Measurements from ENCODE around the gene FLNB. TPM values are rescaled to one million over a fixed set of nuclear protein-coding genes. Genes with fewer than 3 reads are reported as not detected.
A peak's percentile ranks its signal among the peaks of the same experiment; 100 is the strongest.

FLNB gene
- total and polyA plus RNA-seq, 2 of the 13 experiments (the other 11 are each of a cell fraction or from before 2014, with no cell fraction given), result 106 to 130 TPM

DNA sequence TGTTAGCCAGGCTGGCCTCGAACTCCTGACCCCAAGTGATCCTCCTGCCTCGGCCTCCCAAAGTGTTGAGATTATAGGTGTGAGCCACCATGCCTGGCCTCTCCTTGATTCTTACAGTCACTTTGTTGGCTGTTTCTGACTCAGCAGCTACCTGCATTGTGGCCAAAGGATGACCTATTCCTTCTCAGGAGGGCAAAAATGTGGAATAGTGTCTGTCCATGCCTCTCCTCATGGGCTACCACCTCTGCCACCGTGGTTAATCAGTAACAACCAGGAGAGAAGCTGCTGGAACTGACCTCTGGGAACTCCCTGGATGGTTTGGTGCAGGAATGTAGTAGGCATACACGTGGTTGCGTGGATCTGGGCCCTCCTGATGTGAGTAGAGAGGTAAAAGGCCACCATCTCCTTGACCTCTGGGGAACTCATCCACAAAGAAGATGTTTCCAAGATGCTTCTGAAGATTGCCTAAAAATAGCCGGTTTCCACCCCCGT, 63.3 kb downstream of the FLNB start (continued):
- TF ChIP-seq, protein P1, sequence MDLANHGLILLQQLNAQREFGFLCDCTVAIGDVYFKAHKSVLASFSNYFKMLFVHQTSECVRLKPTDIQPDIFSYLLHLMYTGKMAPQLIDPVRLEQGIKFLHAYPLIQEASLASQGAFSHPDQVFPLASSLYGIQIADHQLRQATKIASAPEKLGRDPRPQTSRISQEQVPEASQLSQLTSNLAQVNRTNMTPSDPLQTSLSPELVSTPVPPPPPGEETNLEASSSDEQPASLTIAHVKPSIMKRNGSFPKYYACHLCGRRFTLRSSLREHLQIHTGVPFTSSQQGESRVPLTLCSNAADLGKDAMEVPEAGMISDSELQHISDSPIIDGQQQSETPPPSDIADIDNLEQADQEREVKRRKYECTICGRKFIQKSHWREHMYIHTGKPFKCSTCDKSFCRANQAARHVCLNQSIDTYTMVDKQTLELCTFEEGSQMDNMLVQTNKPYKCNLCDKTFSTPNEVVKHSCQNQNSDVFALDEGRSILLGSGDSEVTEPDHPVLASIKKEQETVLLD (CRISPR knock-in tag; IDR thresholded peaks at IDR 0.05; ENCODE audit: low read depth), result no peak
- TF ChIP-seq TARDBP (CRISPR knock-in tag; IDR thresholded peaks at IDR 0.05), result peak; percentile 30; the same call in 1 of the 2 replicates
- no peak for TF ChIP-seq ZNF749 (CRISPR knock-in tag; IDR thresholded peaks at IDR 0.05; ENCODE audit: borderline replicate concordance)
- TF ChIP-seq GZF1 (CRISPR knock-in tag; IDR thresholded peaks at IDR 0.05), result no peak
- TF ChIP-seq, protein P2, sequence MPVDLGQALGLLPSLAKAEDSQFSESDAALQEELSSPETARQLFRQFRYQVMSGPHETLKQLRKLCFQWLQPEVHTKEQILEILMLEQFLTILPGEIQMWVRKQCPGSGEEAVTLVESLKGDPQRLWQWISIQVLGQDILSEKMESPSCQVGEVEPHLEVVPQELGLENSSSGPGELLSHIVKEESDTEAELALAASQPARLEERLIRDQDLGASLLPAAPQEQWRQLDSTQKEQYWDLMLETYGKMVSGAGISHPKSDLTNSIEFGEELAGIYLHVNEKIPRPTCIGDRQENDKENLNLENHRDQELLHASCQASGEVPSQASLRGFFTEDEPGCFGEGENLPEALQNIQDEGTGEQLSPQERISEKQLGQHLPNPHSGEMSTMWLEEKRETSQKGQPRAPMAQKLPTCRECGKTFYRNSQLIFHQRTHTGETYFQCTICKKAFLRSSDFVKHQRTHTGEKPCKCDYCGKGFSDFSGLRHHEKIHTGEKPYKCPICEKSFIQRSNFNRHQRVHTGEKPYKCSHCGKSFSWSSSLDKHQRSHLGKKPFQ (CRISPR knock-in tag; IDR thresholded peaks at IDR 0.05; ENCODE audit: insufficient replicate concordance), result no peak
- no peak for TF ChIP-seq ZNF335 (CRISPR knock-in tag; IDR thresholded peaks at IDR 0.05)
- no peak for TF ChIP-seq PLRG1 (conservative IDR thresholded peaks at IDR 0.05)
- TF ChIP-seq GATAD1 (CRISPR knock-in tag; IDR thresholded peaks at IDR 0.05), result peak; percentile 57; the same call in 1 of the 2 replicates
- TF ChIP-seq, protein P3, sequence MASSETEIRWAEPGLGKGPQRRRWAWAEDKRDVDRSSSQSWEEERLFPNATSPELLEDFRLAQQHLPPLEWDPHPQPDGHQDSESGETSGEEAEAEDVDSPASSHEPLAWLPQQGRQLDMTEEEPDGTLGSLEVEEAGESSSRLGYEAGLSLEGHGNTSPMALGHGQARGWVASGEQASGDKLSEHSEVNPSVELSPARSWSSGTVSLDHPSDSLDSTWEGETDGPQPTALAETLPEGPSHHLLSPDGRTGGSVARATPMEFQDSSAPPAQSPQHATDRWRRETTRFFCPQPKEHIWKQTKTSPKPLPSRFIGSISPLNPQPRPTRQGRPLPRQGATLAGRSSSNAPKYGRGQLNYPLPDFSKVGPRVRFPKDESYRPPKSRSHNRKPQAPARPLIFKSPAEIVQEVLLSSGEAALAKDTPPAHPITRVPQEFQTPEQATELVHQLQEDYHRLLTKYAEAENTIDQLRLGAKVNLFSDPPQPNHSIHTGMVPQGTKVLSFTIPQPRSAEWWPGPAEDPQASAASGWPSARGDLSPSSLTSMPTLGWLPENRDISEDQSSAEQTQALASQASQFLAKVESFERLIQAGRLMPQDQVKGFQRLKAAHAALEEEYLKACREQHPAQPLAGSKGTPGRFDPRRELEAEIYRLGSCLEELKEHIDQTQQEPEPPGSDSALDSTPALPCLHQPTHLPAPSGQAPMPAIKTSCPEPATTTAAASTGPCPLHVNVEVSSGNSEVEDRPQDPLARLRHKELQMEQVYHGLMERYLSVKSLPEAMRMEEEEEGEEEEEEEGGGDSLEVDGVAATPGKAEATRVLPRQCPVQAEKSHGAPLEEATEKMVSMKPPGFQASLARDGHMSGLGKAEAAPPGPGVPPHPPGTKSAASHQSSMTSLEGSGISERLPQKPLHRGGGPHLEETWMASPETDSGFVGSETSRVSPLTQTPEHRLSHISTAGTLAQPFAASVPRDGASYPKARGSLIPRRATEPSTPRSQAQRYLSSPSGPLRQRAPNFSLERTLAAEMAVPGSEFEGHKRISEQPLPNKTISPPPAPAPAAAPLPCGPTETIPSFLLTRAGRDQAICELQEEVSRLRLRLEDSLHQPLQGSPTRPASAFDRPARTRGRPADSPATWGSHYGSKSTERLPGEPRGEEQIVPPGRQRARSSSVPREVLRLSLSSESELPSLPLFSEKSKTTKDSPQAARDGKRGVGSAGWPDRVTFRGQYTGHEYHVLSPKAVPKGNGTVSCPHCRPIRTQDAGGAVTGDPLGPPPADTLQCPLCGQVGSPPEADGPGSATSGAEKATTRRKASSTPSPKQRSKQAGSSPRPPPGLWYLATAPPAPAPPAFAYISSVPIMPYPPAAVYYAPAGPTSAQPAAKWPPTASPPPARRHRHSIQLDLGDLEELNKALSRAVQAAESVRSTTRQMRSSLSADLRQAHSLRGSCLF (CRISPR knock-in tag; IDR thresholded peaks at IDR 0.05; ENCODE audit: borderline replicate concordance), result no peak
- TF ChIP-seq GTF3A (CRISPR knock-in tag; conservative IDR thresholded peaks at IDR 0.05), result no peak
- TF ChIP-seq KMT2A (CRISPR knock-in tag; IDR thresholded peaks at IDR 0.05), result no peak
- no peak for TF ChIP-seq CEBPB (IDR thresholded peaks at IDR 0.05; ENCODE audit: borderline replicate concordance, low read depth, low read length)
- 0 out of 2 replicates have a peak, but pooled peaks have one; percentile 15 for TF ChIP-seq ZNF746 (CRISPR knock-in tag; IDR thresholded peaks at IDR 0.05)
- TF ChIP-seq, protein P4, sequence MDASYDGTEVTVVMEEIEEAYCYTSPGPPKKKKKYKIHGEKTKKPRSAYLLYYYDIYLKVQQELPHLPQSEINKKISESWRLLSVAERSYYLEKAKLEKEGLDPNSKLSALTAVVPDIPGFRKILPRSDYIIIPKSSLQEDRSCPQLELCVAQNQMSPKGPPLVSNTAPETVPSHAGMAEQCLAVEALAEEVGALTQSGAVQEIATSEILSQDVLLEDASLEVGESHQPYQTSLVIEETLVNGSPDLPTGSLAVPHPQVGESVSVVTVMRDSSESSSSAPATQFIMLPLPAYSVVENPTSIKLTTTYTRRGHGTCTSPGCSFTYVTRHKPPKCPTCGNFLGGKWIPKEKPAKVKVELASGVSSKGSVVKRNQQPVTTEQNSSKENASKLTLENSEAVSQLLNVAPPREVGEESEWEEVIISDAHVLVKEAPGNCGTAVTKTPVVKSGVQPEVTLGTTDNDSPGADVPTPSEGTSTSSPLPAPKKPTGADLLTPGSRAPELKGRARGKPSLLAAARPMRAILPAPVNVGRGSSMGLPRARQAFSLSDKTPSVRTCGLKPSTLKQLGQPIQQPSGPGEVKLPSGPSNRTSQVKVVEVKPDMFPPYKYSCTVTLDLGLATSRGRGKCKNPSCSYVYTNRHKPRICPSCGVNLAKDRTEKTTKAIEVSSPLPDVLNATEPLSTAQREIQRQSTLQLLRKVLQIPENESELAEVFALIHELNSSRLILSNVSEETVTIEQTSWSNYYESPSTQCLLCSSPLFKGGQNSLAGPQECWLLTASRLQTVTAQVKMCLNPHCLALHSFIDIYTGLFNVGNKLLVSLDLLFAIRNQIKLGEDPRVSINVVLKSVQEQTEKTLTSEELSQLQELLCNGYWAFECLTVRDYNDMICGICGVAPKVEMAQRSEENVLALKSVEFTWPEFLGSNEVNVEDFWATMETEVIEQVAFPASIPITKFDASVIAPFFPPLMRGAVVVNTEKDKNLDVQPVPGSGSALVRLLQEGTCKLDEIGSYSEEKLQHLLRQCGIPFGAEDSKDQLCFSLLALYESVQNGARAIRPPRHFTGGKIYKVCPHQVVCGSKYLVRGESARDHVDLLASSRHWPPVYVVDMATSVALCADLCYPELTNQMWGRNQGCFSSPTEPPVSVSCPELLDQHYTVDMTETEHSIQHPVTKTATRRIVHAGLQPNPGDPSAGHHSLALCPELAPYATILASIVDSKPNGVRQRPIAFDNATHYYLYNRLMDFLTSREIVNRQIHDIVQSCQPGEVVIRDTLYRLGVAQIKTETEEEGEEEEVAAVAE (CRISPR knock-in tag; IDR thresholded peaks at IDR 0.05; ENCODE audit: borderline replicate concordance), result peak; percentile 61; the same call in 1 of the 2 replicates
- TF ChIP-seq CBX5 (CRISPR knock-in tag; IDR thresholded peaks at IDR 0.05; ENCODE audit: borderline replicate concordance), result peak; percentile 86; the same call in 1 of the 2 replicates
- TF ChIP-seq TCF7 (IDR thresholded peaks at IDR 0.05; ENCODE audit: low read depth), result no peak
- no peak for TF ChIP-seq ZNF709 (CRISPR knock-in tag; IDR thresholded peaks at IDR 0.05)
- no peak for TF ChIP-seq PHB2 (IDR thresholded peaks at IDR 0.05; ENCODE audit: partially characterized antibody)
- no peak for TF ChIP-seq FOXP1 (IDR thresholded peaks at IDR 0.05)
- TF ChIP-seq FOXP1 (CRISPR knock-in tag; IDR thresholded peaks at IDR 0.05), result no peak
